Measurements from ENCODE around the gene SLC28A3.

GRCh38 chr9:84383178-84383577 lies 42.6 kb upstream of the SLC28A3 start:
- TF ChIP-seq CREB1 (IDR thresholded peaks at IDR 0.05) = no peak
- TF ChIP-seq MAFK (IDR thresholded peaks at IDR 0.05; ENCODE audit: low read depth, low read length) = no peak
- no peak for TF ChIP-seq EZH2 (IDR thresholded peaks at IDR 0.05; ENCODE audit: low read depth, low read length, severe bottlenecking)
